Brain microvascular endothelial cell (primary cell): Measurements from ENCODE around the gene GALNT10.

Experiments
- DNase-seq: peaks from one replicate; pipeline ENCODE4 v3.0.0-alpha.2; 2020
- H3K27ac ChIP-seq: fragments of 250-450 bp; sonication (Bioruptor Pico); 2 replicates; pipeline ENCODE4 v1.5.1; 2020; ENCODE audit warnings: mild to moderate bottlenecking, moderate library complexity
- H3K27me3 ChIP-seq: fragments of 250-450 bp; sonication (Bioruptor Pico); replicated peaks from 2 replicates; pipeline ENCODE4 v1.5.1; 2020; ENCODE audit warnings: mild to moderate bottlenecking
- H3K36me3 ChIP-seq: fragments of 250-450 bp; sonication (Bioruptor Pico); replicated peaks from 2 replicates; pipeline ENCODE4 v1.5.1; 2020; ENCODE audit warnings: mild to moderate bottlenecking
- H3K4me3 ChIP-seq: 2 replicates; pipeline ENCODE4 v1.5.1; 2011; ENCODE audit warnings: low read depth, mild to moderate bottlenecking, control low read depth, low read length, moderate library complexity
- in situ Hi-C: cut with HindIII; loops from 2 replicates; pipeline ENCODE4 v1.10.0; 2017; ENCODE audit warnings: low sequenced_read_pairs, low pct_ligation_motif_present
- TF ChIP-seq, protein P1 (sequence below): IDR thresholded peaks from 2 replicates; pipeline ENCODE4 v1.5.1; 2011; ENCODE audit warnings: low read depth, mild to moderate bottlenecking, moderate library complexity, low read length, control low read depth, inconsistent platforms; ENCODE audit errors: missing control alignments

The GALNT10 gene

DNA sequence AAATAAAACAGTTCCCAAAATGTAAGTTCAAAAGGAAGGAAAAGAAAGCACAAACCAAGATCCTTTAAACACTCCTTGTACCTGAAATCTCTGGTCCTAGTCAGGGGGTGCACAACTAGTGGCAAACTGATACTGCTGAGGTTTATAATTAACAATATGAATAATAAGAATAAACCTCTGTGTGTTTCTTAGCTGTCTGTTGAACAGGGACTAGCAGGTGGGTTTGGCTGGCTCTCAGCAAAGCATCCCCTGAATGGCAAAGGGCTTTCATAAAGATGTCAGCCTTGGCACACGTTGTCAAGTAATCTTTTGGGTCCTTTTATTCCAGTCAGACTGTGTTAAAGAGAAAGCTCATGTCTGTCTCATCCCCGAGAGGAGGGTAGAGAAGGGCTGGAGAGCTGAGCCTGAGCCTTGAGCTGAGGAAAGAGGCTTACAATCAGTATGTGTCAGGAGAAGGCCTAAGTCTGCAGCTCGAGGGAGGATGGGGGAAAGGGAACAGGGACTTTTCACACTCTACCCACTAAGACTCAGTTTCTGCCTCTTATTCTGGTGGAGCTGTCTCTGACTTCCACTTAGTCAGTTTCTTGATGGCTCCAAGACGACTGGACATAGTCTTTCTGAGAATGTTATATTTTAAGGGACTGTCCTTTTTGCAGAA, 123.0 kb downstream of the GALNT10 start:
- H3K27ac ChIP-seq = no peak overlapping the region
- peaks cover 8% of the 10 kb centered on the region for H3K36me3 ChIP-seq
- H3K27me3 ChIP-seq = no peaks in the 10 kb centered on the region
- DNase-seq = no peak
- in situ Hi-C loops = no loop called here
- H3K4me3 ChIP-seq = no peak overlapping the region
- TF ChIP-seq, protein P1, sequence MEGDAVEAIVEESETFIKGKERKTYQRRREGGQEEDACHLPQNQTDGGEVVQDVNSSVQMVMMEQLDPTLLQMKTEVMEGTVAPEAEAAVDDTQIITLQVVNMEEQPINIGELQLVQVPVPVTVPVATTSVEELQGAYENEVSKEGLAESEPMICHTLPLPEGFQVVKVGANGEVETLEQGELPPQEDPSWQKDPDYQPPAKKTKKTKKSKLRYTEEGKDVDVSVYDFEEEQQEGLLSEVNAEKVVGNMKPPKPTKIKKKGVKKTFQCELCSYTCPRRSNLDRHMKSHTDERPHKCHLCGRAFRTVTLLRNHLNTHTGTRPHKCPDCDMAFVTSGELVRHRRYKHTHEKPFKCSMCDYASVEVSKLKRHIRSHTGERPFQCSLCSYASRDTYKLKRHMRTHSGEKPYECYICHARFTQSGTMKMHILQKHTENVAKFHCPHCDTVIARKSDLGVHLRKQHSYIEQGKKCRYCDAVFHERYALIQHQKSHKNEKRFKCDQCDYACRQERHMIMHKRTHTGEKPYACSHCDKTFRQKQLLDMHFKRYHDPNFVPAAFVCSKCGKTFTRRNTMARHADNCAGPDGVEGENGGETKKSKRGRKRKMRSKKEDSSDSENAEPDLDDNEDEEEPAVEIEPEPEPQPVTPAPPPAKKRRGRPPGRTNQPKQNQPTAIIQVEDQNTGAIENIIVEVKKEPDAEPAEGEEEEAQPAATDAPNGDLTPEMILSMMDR = no peak

- TF ChIP-seq, protein P1 = no peak
- H3K27me3 ChIP-seq = no peaks in the 10 kb centered on the region
- no peak overlapping the region for H3K4me3 ChIP-seq
- DNase-seq = no peak
- no peak overlapping the region for H3K27ac ChIP-seq
- in situ Hi-C loops = no loop called here
- H3K36me3 ChIP-seq = peaks cover 8% of the 10 kb centered on the region
Observed at GRCh38 chr5:154315196-154315595, 124.7 kb downstream of the GALNT10 start.

DNA sequence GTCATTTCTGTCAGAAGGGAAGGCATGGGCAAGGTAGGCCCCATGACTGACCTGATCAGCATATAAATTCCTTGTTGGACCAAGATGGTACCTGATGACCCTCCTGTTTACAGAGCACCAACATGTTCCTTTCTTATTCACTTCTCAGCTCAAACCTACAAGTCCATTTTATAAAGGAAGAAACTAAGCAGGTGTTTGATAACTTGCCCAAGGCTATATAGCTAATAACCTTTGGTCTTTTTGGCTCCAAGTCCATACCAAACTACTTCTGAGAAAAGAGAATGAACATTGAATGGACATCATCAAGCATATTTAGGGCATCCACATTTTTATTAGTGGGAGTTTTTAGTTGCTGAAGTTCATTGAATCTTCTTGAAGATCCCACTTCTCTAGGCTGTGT, 125.2 kb downstream of the GALNT10 start:
- Histone ChIP-seq H3K36me3 (peaks cover 8% of the 10 kb centered on the region), H3K4me3 (no peak overlapping the region), H3K27me3 (no peaks in the 10 kb centered on the region), H3K27ac (no peak overlapping the region)
- TF ChIP-seq, protein P1 = no peak
- DNase-seq = no peak
- in situ Hi-C loops = no loop called here

GRCh38 chr5:154316223-154316935, 125.8 kb downstream of the GALNT10 start:
- TF ChIP-seq, protein P1 = no peak

DNA sequence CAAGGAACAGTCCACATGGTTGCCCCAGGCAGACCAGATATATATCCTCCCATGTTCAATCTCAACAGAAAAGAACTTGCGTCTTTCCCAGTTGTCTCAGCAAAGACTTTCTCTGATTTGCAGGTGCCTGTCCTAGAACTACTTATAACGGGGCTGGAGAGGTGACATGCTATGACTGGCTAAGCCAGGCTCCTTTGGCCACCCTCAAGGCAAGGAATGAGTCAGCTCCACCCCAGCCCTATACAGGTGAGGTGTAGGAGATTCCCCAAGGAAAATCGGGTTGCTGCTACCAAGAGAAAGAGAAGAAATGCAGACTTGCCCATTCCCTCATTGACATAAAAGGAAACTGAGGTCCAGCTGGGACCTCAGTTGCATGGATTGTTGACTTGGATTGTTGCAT, 127.4 kb downstream of the GALNT10 start:
- no peak overlapping the region for H3K4me3 ChIP-seq
- H3K36me3 ChIP-seq = peaks cover 6% of the 10 kb centered on the region
- no peak overlapping the region for H3K27ac ChIP-seq
- TF ChIP-seq, protein P1 = no peak
- no peak for DNase-seq
- H3K27me3 ChIP-seq = no peaks in the 10 kb centered on the region
- in situ Hi-C loops = no loop called here

More at GRCh38 chr5:154316223-154316935, 125.8 kb downstream of the GALNT10 start:
- peaks cover 6% of the 10 kb centered on the region for H3K36me3 ChIP-seq
- no peak for DNase-seq
- in situ Hi-C loops = no loop called here
- no peaks in the 10 kb centered on the region for H3K27me3 ChIP-seq
- no peak overlapping the region for H3K27ac ChIP-seq
- H3K4me3 ChIP-seq = no peak overlapping the region
